Suppressor macrophage treated with lipopolysaccharide for 1 hour (primary cell): Measurements from ENCODE around the gene DNAJC22.
"Not testable (repeated sequence)": the region's sequence is repeated elsewhere in the genome, so short reads cannot be mapped to it uniquely, and the experiment has no call there.

ENCODE experiments used
- DNase-seq, 3 donors: peaks; one replicate each; pipeline ENCODE4 v3.0.0-alpha.2; 2020 to 2022

Gene DNAJC22

GRCh38 chr12:49331380-49332222 lies 15.1 kb upstream of the DNAJC22 start:
- peak; percentile 73 to 75 (median 74) for DNase-seq

- no peak for DNase-seq
Measured at GRCh38 chr12:49332441-49332861, 14.2 kb upstream of the DNAJC22 start.

GRCh38 chr12:49332891-49333371 lies 13.8 kb upstream of the DNAJC22 start:
- no peak for DNase-seq

- not testable (repeated sequence) for DNase-seq
Measured at GRCh38 chr12:49333778-49334177, 12.9 kb upstream of the DNAJC22 start.

GRCh38 chr12:49334226-49334625 lies 12.5 kb upstream of the DNAJC22 start:
- DNase-seq: no peak

DNA sequence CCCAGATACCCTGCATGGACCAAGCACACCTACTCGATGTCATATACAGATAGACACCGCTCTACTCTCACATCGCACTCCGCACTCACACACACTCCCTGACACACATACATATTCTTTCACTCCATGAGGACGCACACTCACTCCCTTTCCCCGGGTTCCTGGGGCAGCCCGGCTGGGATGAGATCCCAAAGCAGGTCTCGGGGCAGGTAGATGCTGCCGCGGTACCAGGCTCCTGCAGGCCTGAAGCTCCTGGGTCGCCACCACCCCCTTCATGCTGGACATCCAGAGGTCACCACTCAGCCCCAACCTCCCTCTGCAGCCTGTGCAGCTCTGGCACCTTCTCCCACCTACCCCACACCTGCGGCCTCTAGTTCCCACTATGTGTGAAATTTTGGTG lies 12.0 kb upstream of the DNAJC22 start:
- DNase-seq: no peak

DNA sequence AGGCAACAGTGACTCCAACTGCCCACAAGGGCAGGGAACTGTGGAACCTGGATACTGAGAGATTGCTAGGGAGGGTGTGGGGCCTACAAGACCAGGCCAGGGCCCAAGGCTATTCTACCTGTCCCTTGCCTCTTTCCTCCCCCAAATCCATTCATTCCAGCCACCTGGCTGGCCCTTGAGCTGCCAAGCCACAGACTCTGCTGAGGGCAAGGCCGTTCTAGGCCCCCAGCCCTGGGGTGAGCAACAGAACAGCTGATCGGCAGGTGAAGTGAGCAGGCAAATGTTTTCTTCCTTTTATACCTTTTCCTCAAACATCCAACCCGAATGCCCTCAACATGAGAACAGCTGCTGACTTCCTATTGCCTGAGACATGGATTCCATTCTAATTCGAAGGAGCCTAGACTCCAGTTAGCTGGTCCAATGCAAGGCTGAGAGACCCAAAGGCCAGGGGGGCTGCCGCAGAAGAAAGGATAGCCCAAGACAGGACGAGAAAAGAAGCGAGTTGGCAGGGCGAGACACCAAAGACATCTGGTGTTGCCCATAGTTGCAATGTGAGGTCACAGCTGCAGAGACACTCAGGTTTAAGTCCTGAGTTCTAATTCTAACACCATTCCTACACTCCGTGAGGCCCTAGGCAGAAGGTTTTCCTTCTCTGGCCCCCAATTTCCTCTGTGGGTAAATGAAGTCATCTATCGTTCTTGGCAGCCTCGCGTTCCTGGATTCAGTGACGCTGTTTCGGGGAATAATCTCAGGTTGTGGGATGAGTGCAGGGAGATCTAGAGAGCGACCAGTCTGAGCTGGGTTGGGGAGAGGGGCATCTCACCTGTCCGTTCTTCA lies 11.4 kb upstream of the DNAJC22 start:
- DNase-seq: no peak

DNA sequence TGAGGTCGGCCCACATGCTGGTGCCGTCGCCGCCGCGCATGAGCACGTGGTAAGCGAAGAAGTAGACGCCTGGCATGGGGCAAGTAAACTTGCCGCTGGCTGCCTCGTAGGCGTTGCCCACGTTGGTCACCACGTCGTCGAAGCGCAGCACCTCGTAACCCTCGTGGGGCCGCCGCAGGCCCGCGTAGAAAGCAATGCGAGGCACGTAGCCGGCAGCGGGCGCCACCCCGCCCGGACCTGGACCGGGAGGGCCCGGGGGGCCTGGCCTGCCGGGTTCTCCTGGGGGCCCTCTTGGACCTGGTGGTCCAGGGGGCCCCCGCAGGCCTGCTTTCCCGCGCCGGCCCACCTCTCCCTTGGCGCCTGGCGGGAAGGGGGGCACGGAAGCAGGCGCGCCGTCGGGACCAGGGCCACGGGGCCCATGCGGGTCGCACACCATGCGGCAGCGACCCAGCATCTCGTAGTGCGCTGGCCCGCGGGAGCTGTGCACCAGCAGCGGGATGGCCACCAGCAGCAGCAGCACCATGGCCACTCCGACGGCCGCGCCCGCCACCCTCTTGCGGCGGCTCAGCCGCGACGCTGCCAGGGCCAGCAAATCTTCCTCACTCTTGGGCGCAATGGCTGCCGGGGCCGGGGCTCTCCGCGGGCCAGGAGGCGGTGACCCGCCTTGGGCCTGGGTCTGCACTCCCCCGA lies 10.6 kb upstream of the DNAJC22 start:
- no peak for DNase-seq

- DNase-seq: peak; percentile 78 to 94 (median 85)
Measured at GRCh38 chr12:49336645-49337584, 9.8 kb upstream of the DNAJC22 start, which contains the start of gene C1QL4. TSS of gene C1QL4 (minus strand) at chr12:49337188. CDS start at chr12:49336477, 711 bp downstream.

GRCh38 chr12:49338830-49339463 lies 7.7 kb upstream of the DNAJC22 start:
- no peak for DNase-seq

DNA sequence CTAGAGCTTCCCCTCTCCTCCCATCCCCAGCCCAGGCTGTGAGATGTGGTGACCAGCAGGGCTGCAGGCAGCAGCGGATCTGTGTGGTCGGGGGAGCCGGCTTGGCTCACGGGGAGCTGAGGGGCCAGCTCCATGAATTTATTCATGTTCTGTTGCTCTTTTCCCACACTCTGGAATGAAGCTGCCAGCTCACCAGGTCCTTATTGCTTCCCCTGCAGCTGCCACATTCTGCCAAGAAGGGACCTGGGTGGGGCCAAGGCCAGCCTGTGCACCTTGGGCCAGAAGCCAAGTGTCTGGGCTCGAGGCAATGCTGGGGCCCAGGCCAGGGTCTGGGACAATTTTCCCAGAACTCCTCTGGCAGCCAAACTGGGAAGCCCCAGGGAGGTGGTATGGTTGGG lies 7.2 kb upstream of the DNAJC22 start:
- no peak for DNase-seq

- DNase-seq: no peak
Measured at GRCh38 chr12:49340095-49340870, 6.4 kb upstream of the DNAJC22 start.

DNA sequence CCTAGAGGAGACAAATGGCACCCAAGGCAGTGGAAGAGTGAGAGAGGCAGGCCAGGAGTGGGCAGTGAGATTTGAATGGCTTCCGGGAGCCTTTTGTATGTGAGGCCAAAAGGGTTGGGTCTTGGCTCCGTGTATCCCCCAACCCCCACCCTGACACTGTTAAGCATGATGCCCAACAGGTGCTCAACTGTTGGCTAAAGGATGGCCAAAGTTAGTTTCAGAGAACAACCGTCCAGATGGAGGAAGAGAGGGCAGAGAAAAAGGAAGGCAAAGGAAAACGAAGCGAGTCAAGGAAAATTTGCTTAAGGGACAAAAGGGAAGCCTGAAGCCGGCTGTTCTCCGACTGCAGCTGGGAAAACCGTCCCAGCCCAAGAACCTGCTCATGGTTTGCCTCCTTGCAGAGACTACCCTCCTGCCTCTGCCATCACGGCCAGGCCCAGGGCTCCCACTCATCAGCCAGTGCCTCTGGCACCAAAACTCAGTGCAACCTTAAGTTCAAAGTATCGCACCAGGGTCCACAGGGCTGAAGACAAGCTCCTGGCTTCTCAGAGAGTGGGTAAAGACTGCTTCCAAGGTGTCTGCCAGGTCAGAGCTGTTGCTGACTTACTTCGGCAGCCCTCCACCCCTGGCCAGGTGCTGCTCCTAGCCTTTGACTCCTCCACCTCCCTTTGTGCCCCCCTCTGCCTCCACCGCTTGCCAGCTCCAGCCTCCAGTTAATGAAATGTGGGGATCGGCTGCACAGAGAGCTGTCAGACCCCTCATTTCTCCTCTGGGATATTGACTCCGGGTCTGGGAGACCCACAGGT lies 5.5 kb upstream of the DNAJC22 start:
- no peak for DNase-seq

DNA sequence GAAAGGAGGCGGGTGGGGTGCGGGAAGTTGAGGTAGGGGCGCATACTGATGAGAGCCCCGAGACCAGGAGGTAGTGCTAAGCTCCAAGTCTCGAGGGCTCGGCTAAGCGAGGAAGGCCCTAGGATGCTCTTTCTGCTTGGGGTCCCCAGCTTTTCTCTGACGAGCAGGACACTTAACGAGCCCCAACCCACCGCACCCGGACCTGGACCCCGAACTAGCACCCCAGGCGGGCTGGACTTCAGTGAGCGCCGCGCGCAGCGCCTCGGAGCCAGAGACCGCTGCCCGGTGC lies 5.0 kb upstream of the DNAJC22 start:
- no peak for DNase-seq

GRCh38 chr12:49342066-49342913 lies 4.4 kb upstream of the DNAJC22 start:
- peak; percentile 79 to 91 (median 81) for DNase-seq

- no peak for DNase-seq
Measured at GRCh38 chr12:49342914-49343731, 3.6 kb upstream of the DNAJC22 start.

DNA sequence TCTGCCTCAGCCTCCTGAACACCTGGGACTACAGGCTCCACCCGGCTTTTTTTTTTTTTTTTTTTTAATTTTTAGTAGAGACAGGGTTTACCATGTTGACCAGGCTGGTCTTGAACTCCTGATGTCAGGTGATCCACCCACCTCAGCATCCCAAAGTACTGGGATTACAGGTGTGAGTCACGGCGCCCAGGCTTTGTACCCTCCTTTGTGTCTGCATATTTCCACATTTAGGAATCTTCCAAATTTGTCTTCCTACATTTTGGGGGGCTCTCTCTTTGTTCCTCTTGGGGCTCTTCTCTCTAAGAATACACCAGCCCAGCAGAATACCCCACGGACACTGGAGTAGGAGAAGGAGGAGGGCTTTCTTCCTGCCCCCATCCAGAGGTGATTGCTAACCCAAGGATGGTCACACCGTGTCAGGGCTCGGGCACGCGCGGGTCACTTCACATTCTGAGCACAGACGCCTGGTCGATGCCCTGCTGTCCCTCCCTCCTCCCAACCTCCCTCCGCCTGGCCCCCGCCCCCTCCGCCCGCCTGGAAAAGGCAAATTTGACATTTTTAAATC lies 2.1 kb upstream of the DNAJC22 start:
- DNase-seq: no peak
